ENCODE measurements around the gene XRCC6. TPM values are rescaled to one million over a fixed set of nuclear protein-coding genes. Genes with fewer than 3 reads are reported as not detected.

Gene XRCC6
- total and polyA plus RNA-seq, 2 of the 13 experiments (the other 11 are each of a cell fraction or from before 2014, with no cell fraction given), result 124 to 625 TPM

DNA sequence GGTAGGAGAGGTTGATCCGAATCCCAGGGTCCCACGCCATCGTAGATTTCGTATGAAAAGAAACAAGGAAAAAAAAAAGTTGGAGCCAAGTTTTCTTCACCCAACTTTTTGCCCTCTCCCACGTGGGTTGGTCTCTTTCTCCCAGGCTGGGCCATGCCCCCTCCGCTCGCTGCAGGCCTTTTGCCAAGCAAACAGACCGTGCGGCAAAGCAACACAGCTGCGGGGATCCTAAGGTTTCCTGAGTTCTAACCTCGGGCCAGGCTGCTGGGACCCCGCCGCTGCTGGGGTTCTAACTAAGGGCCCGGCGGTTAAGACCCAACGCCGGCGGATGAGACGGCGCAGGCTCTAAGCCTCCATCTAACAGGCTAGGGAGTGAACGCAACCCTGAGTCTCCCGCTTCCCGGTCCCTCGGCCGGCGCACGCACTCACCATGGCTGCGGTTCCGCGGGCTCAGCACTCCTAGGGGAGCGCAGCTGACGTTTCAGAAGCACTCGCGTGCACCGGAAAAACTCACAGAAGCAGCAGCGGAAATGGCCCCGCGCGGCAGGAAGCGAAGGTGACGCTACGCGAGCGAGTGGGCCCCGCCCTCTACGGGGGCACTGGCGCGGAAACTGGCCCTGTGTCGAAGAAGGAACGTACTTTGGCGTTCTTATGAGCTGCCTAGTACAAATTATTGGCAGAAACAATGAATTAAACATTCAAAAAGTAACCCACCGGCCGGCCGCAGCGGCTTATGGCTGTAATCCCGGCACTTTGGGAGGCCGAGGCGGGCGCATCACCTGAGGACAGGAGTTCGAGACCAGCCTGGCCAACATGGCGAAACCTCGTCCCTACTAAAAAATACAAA, 67.5 kb downstream of the XRCC6 start, which contains the start of gene SNU13 (continued):
- TF ChIP-seq HMG20B (CRISPR knock-in tag; conservative IDR thresholded peaks at IDR 0.05), result no peak
- peak; percentile 34; the same call in 1 of the 2 replicates for TF ChIP-seq NFKB2 (CRISPR knock-in tag; IDR thresholded peaks at IDR 0.05; ENCODE audit: borderline replicate concordance)
- TF ChIP-seq HCFC1 (IDR thresholded peaks at IDR 0.05; ENCODE audit: low read depth, low read length), result no peak
- no peak for TF ChIP-seq NR2F6 (IDR thresholded peaks at IDR 0.05)
- TF ChIP-seq NR2F6 (CRISPR knock-in tag; IDR thresholded peaks at IDR 0.05), result no peak
- TF ChIP-seq TCF7 (IDR thresholded peaks at IDR 0.05; ENCODE audit: low read depth), result no peak
- no peak for TF ChIP-seq ZNF101 (CRISPR knock-in tag; IDR thresholded peaks at IDR 0.05; ENCODE audit: borderline replicate concordance, low read depth)
- TF ChIP-seq ZSCAN12 (CRISPR knock-in tag; IDR thresholded peaks at IDR 0.05), result peak; percentile 14; the same call in 1 of the 2 replicates
- TF ChIP-seq RXRB (CRISPR knock-in tag; IDR thresholded peaks at IDR 0.05; ENCODE audit: borderline replicate concordance), result peak; percentile 34; the same call in 1 of the 2 replicates
- TF ChIP-seq, protein P1, sequence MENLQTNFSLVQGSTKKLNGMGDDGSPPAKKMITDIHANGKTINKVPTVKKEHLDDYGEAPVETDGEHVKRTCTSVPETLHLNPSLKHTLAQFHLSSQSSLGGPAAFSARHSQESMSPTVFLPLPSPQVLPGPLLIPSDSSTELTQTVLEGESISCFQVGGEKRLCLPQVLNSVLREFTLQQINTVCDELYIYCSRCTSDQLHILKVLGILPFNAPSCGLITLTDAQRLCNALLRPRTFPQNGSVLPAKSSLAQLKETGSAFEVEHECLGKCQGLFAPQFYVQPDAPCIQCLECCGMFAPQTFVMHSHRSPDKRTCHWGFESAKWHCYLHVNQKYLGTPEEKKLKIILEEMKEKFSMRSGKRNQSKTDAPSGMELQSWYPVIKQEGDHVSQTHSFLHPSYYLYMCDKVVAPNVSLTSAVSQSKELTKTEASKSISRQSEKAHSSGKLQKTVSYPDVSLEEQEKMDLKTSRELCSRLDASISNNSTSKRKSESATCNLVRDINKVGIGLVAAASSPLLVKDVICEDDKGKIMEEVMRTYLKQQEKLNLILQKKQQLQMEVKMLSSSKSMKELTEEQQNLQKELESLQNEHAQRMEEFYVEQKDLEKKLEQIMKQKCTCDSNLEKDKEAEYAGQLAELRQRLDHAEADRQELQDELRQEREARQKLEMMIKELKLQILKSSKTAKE (CRISPR knock-in tag; IDR thresholded peaks at IDR 0.05; ENCODE audit: borderline replicate concordance), result 0 out of 2 replicates have a peak, but pooled peaks have one; percentile 44
- TF ChIP-seq ZSCAN25 (CRISPR knock-in tag; IDR thresholded peaks at IDR 0.05), result peak; percentile 45; the same call in 1 of the 2 replicates
- no peak for TF ChIP-seq ZFP1 (CRISPR knock-in tag; IDR thresholded peaks at IDR 0.05)
- TF ChIP-seq, protein P2, sequence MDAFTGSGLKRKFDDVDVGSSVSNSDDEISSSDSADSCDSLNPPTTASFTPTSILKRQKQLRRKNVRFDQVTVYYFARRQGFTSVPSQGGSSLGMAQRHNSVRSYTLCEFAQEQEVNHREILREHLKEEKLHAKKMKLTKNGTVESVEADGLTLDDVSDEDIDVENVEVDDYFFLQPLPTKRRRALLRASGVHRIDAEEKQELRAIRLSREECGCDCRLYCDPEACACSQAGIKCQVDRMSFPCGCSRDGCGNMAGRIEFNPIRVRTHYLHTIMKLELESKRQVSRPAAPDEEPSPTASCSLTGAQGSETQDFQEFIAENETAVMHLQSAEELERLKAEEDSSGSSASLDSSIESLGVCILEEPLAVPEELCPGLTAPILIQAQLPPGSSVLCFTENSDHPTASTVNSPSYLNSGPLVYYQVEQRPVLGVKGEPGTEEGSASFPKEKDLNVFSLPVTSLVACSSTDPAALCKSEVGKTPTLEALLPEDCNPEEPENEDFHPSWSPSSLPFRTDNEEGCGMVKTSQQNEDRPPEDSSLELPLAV (CRISPR knock-in tag; conservative IDR thresholded peaks at IDR 0.05; ENCODE audit: low read depth), result no peak
- TF ChIP-seq YEATS2 (CRISPR knock-in tag; IDR thresholded peaks at IDR 0.05; ENCODE audit: borderline replicate concordance), result peak; percentile 91; the same call in 1 of the 2 replicates
- TF ChIP-seq NR1H2 (CRISPR knock-in tag; IDR thresholded peaks at IDR 0.05; ENCODE audit: borderline replicate concordance, low read depth), result no peak
- peak; percentile 74 for TF ChIP-seq ZNF230 (CRISPR knock-in tag; IDR thresholded peaks at IDR 0.05)
- TF ChIP-seq, protein P3, sequence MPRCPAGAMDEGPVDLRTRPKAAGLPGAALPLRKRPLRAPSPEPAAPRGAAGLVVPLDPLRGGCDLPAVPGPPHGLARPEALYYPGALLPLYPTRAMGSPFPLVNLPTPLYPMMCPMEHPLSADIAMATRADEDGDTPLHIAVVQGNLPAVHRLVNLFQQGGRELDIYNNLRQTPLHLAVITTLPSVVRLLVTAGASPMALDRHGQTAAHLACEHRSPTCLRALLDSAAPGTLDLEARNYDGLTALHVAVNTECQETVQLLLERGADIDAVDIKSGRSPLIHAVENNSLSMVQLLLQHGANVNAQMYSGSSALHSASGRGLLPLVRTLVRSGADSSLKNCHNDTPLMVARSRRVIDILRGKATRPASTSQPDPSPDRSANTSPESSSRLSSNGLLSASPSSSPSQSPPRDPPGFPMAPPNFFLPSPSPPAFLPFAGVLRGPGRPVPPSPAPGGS (CRISPR knock-in tag; IDR thresholded peaks at IDR 0.05), result no peak; the same call in 1 of the 2 replicates
- TF ChIP-seq, protein P4, sequence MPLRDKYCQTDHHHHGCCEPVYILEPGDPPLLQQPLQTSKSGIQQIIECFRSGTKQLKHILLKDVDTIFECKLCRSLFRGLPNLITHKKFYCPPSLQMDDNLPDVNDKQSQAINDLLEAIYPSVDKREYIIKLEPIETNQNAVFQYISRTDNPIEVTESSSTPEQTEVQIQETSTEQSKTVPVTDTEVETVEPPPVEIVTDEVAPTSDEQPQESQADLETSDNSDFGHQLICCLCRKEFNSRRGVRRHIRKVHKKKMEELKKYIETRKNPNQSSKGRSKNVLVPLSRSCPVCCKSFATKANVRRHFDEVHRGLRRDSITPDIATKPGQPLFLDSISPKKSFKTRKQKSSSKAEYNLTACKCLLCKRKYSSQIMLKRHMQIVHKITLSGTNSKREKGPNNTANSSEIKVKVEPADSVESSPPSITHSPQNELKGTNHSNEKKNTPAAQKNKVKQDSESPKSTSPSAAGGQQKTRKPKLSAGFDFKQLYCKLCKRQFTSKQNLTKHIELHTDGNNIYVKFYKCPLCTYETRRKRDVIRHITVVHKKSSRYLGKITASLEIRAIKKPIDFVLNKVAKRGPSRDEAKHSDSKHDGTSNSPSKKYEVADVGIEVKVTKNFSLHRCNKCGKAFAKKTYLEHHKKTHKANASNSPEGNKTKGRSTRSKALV (CRISPR knock-in tag; IDR thresholded peaks at IDR 0.05), result no peak
- TF ChIP-seq ZNF292 (CRISPR knock-in tag; IDR thresholded peaks at IDR 0.05; ENCODE audit: borderline replicate concordance, low read depth), result peak; percentile 56; the same call in 1 of the 2 replicates
